Thymus (tissue), 11 donors: ENCODE data around the gene PAPPA2. TPM values are rescaled to one million over a fixed set of nuclear protein-coding genes. Genes with fewer than 3 reads are reported as not detected.

ENCODE experiments used
- DNase-seq, 9 donors: peaks; one replicate each; pipeline ENCODE4 v3.0.0-alpha.2; 2013; ENCODE audit warnings: low spot score in 9 of 9, low read depth in 6 of 9, missing footprints in 1 of 9
- H3K27ac ChIP-seq, 2 donors: one replicate each; pipeline ENCODE4 v1.5.1; 2013; ENCODE audit warnings: control low read depth in 1 of 2, low read depth in 1 of 2, low read length in 1 of 2, mild to moderate bottlenecking in 1 of 2, moderate library complexity in 1 of 2
- H3K27me3 ChIP-seq, 2 donors: one replicate each; pipeline ENCODE4 v1.5.1; 2013; ENCODE audit warnings: low read length in 1 of 2; ENCODE audit not compliant: control insufficient read depth in 2 of 2, insufficient read depth in 1 of 2
- H3K36me3 ChIP-seq, 2 donors: one replicate each; pipeline ENCODE4 v1.5.1; 2013; ENCODE audit warnings: low read length in 1 of 2, mild to moderate bottlenecking in 1 of 2, moderate library complexity in 1 of 2; ENCODE audit not compliant: control insufficient read depth in 2 of 2, insufficient read depth in 2 of 2
- H3K4me1 ChIP-seq, 2 donors: one replicate each; pipeline ENCODE4 v1.5.1; 2013; ENCODE audit warnings: low read length in 2 of 2; ENCODE audit not compliant: control insufficient read depth in 2 of 2, insufficient read depth in 2 of 2
- H3K4me3 ChIP-seq, 2 donors: one replicate each; pipeline ENCODE4 v1.5.1; 2013; ENCODE audit warnings: low read length in 2 of 2, control low read depth in 1 of 2, mild to moderate bottlenecking in 1 of 2
- H3K9me3 ChIP-seq, 2 donors: one replicate each; pipeline ENCODE4 v1.5.1; 2013; ENCODE audit warnings: low read length in 1 of 2, mild to moderate bottlenecking in 1 of 2; ENCODE audit not compliant: control insufficient read depth in 2 of 2, insufficient read depth in 1 of 2
- WGBS: extraction: QIAGEN DNeasy Blood & Tissue Kit; methylation state at CpG from one replicate; pipeline ENCODE4 v1.1.7; 2013; 5-methylcytosine and 5-hydroxymethylcytosine counted together
- polyA plus RNA-seq: library from polyadenylated mRNA; stranded (reverse); fragments of 200-250 nt; gene quantifications from one replicate; pipeline ENCODE4 v1.2.3, GENCODE V29; 2013
- total RNA-seq: library from RNA; stranded (reverse); fragments of 120-200 nt; gene quantifications from one replicate; pipeline ENCODE4 v1.2.4, GENCODE V29; 2013
- donor health status: healthy.

The PAPPA2 gene
- total and polyA plus RNA-seq, 2 donors = 0.02 to 0.28 TPM

DNA sequence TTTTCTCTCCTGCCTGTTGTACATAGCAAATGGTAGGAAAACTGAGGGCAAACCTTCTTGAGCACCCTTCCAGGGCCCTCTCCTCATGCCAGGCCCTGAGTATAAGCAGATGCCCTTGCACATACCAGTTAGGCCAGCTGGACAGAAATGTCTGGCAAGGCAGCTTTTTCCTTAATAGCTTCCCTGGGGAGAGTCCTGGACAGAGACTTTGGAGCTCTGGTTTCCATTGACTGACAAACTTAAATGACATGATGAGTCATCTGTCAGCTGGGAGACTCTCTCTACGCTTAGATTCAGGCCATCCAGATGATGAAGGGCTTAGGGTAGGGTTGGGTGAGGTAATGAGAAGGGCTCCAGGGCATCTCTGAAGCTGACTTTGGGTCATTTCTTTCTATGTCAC is 384.1 kb downstream of the PAPPA2 start:
- Histone ChIP-seq H3K36me3 (no peaks in the 10 kb centered on the region), H3K27me3 (no peaks in the 10 kb centered on the region), H3K4me1 (no peaks in the 10 kb centered on the region), H3K9me3 (no peaks in the 10 kb centered on the region), H3K27ac (no peak overlapping the region), H3K4me3 (no peak overlapping the region)
- WGBS = 91% methylated on average over 1 of the region's 1 CpG
- DNase-seq = no peak

DNA sequence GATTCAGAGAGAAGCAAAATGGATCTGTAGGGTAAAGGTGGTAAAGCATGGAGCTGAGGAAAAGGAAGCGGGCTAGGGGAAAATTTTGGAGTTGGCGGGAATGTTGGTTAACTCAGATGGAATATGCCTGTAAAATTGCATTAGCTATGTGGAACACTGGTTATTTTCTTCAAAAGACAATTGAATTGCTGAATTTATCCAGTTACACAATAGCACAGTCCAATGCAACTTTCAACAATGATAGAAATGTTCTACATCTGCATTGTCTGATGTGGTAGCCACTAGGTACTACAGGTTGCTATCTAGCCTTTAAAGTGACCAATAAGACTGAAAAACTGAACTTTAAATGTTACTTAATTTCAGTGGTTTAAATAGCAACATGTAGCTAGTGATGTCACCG is 386.3 kb downstream of the PAPPA2 start:
- Histone ChIP-seq H3K4me1 (no peaks in the 10 kb centered on the region), H3K36me3 (no peaks in the 10 kb centered on the region), H3K27me3 (no peaks in the 10 kb centered on the region), H3K27ac (no peak overlapping the region), H3K9me3 (no peaks in the 10 kb centered on the region), H3K4me3 (no peak overlapping the region)
- DNase-seq = no peak
- WGBS = 64% methylated on average over 3 of the region's 3 CpGs

DNA sequence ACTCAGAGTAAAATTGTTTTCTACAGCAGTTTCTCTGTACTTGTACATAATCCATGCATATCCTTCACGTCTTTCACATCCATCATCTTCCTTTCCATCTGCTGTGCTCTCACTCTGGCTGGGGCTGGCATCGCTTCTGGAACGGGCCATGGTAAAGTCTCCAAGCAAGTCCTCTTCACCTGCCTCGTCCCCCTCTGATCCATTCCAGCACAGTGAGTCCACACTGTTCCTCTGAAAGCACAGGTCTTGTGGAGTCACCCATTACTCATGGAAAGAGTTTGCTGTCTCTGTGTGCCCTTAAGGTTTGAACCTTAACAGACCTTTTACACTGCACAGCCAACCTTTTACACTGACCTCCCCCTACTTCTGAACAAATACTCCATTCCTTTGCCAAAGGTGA is 387.9 kb downstream of the PAPPA2 start:
- no peak overlapping the region for H3K27ac ChIP-seq
- DNase-seq = no peak
- H3K27me3 ChIP-seq = no peaks in the 10 kb centered on the region
- H3K4me1 ChIP-seq = no peaks in the 10 kb centered on the region
- no peaks in the 10 kb centered on the region for H3K9me3 ChIP-seq
- no peak overlapping the region for H3K4me3 ChIP-seq
- WGBS = 67% methylated on average over 4 of the region's 4 CpGs
- no peaks in the 10 kb centered on the region for H3K36me3 ChIP-seq

DNA sequence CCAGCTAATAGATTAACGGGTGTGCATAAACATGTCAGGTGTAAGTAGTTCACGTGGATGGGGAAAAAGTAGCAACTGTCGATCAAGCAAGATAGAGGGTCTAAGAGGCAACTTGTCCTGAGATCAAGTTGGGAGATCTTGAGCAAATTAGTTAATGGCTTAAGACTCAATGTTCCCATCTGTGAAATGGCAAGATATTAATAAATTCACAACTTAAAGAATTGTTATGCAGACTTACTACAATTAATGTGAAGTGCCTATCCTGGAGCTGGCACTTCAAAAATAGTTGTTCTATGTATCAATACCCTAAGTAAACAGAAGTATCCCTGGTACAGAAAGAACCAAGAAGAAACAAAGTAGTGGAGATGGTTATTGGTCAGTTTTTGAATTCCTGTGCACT is 389.1 kb downstream of the PAPPA2 start:
- H3K27ac ChIP-seq = no peak overlapping the region
- H3K4me1 ChIP-seq = no peaks in the 10 kb centered on the region
- 92% methylated on average over 3 of the region's 3 CpGs for WGBS
- H3K9me3 ChIP-seq = no peaks in the 10 kb centered on the region
- no peak for DNase-seq
- H3K27me3 ChIP-seq = no peaks in the 10 kb centered on the region
- no peaks in the 10 kb centered on the region for H3K36me3 ChIP-seq
- no peak overlapping the region for H3K4me3 ChIP-seq

DNA sequence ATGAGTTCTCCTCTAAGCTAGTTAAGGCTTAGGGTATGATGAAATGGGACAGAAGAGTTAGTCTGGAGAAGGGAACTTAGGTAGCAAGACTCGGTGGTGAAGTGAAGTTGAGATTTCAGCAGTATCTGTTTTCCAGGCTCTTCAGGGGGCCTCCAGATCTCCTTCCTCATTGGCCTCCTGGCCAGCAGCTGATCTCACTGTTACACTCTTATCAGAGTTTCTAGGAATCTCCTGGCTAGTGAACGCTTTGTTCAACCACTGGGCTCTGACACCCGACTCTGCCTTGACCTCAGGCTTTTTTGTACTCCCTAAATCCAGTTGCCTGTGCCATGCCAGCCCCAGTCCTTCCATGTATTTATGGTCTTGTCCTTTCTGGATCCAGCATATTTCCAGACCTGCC is 390.5 kb downstream of the PAPPA2 start:
- no peaks in the 10 kb centered on the region for H3K36me3 ChIP-seq
- no peak overlapping the region for H3K27ac ChIP-seq
- DNase-seq = no peak
- H3K27me3 ChIP-seq = no peaks in the 10 kb centered on the region
- no peak overlapping the region for H3K4me3 ChIP-seq
- H3K4me1 ChIP-seq = no peaks in the 10 kb centered on the region
- no peaks in the 10 kb centered on the region for H3K9me3 ChIP-seq
- 81% methylated on average over 3 of the region's 3 CpGs for WGBS

DNA sequence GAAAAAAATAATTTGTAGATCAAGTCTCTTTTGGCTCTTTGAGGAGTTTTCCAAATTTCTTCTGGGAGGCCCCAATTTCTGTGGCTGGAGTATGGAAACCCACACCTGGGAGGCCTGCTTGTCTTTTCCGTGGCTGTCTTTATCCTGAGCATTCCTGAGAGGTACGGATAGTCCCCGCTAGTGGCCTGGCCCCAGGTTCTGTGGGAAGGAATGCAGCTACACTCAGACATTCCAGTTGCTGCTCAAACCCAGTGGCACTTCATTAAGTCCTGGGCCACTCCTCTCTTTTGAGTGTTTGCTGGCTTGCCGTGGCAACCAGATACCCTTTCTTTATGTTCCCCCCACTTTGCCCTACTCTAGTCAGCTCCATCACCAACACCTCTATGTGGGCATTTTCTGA is 391.1 kb downstream of the PAPPA2 start:
- H3K27ac ChIP-seq = no peak overlapping the region
- no peaks in the 10 kb centered on the region for H3K27me3 ChIP-seq
- no peaks in the 10 kb centered on the region for H3K9me3 ChIP-seq
- DNase-seq = no peak
- H3K36me3 ChIP-seq = no peaks in the 10 kb centered on the region
- 97% methylated on average over 4 of the region's 4 CpGs for WGBS
- no peak overlapping the region for H3K4me3 ChIP-seq
- no peaks in the 10 kb centered on the region for H3K4me1 ChIP-seq

DNA sequence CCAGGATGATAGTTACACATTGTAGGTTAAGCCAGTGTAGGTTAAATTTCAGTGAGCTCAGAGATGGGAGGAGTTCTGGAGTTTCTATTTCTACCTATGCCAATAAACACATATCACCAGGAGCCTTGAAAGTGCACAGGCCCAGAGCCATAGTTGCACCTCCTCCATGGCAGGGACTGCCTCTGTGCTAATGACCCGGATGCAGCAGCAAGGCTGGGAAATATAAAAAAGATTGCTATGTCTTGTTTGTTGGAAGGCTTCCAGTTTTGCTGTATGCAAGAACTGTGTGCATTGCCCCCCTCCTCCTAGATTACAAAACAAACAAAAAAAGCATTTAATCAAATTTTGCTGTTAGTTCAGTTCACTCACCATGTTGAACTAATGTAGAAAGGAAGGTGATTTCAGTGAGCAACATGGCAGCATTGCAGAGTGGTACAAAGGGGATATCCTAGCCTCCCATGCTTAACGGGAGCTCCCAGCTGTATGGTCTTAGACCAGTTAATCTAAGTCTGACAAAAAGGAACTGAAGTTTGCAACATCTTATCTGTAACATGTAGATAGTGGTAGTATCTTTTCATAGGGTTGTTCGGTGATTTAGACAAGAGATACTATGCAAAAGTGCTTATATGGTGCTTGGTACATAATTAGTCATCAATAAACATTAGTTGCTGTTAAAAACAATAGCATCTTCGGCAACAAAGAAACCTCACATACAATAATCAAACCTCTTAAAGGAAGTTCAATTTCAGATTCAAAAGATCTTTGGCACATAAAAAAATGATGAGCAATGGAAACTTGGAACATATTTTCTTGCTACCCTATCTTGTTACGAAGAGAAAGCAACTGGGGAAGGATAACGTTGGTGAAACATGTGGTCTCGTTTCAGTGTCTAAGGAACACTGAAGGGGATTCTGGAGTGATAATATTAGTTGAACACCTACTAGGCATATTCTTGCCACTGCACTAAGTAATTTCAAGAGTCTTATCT is 392.1 kb downstream of the PAPPA2 start:
- DNase-seq = no peak
- no peak overlapping the region for H3K4me3 ChIP-seq
- WGBS = 94% methylated on average over 7 of the region's 7 CpGs
- H3K9me3 ChIP-seq = no peaks in the 10 kb centered on the region
- no peaks in the 10 kb centered on the region for H3K27me3 ChIP-seq
- H3K4me1 ChIP-seq = no peaks in the 10 kb centered on the region
- H3K36me3 ChIP-seq = no peaks in the 10 kb centered on the region
- no peak overlapping the region for H3K27ac ChIP-seq

DNA sequence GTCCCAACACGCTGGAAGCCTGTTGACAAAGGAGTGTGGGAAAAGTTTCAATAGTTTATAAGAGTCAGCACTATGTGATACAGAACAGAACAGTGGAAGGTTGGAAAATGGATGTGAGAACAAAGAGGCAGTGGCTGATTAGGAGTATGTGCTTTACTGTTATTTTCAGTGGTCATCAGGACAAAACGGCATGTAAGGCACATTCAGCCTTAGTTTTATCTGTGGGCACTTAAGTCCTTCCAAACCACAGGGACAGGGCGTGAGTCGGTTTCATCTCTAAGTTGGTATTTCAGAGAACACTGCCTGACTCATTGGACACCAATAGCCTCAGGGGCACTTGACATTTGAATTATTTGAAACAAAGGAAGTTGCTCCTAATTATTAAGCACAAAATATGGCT is 394.7 kb downstream of the PAPPA2 start:
- Histone ChIP-seq H3K36me3 (no peaks in the 10 kb centered on the region), H3K4me1 (no peaks in the 10 kb centered on the region)
- 85% methylated on average over 4 of the region's 4 CpGs for WGBS

DNA sequence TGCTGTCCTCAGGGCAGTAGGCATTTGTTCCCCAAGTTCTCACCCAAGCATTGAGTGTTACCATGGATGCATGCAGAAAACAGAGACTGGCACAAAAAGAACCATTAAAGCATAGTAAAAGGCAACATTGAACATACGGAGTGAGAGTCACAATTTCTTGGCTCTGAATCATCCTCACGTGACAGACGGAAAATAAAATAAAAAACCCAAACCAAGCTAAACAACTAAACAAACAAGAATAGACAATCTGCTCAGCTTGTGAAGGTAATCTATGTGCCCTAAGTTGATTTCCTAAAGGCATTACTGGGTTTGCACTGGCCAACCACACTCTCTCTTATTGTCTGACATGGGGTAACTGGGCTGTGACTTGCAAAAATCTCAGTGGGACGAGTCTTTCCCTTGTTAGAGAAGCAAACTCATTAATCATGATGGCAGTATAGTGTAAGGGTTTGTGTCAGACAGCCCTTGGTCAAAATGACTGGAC is 395.5 kb downstream of the PAPPA2 start:
- Histone ChIP-seq H3K27me3 (no peaks in the 10 kb centered on the region), H3K9me3 (no peaks in the 10 kb centered on the region), H3K4me1 (no peaks in the 10 kb centered on the region), H3K27ac (no peak overlapping the region), H3K4me3 (no peak overlapping the region), H3K36me3 (no peaks in the 10 kb centered on the region)
- WGBS = 77% methylated on average over 4 of the region's 4 CpGs
- DNase-seq = no peak

More for the DNA sequence above, 394.7 kb downstream of the PAPPA2 start:
- no peaks in the 10 kb centered on the region for H3K27me3 ChIP-seq
- DNase-seq = no peak
- no peak overlapping the region for H3K27ac ChIP-seq
- no peaks in the 10 kb centered on the region for H3K9me3 ChIP-seq
- H3K4me3 ChIP-seq = no peak overlapping the region
